ENCODE data around the gene ATXN7L1.
"Not testable (repeated sequence)": the region's sequence is repeated elsewhere in the genome, so short reads cannot be mapped to it uniquely, and the experiment has no call there.

Gene ATXN7L1

DNA sequence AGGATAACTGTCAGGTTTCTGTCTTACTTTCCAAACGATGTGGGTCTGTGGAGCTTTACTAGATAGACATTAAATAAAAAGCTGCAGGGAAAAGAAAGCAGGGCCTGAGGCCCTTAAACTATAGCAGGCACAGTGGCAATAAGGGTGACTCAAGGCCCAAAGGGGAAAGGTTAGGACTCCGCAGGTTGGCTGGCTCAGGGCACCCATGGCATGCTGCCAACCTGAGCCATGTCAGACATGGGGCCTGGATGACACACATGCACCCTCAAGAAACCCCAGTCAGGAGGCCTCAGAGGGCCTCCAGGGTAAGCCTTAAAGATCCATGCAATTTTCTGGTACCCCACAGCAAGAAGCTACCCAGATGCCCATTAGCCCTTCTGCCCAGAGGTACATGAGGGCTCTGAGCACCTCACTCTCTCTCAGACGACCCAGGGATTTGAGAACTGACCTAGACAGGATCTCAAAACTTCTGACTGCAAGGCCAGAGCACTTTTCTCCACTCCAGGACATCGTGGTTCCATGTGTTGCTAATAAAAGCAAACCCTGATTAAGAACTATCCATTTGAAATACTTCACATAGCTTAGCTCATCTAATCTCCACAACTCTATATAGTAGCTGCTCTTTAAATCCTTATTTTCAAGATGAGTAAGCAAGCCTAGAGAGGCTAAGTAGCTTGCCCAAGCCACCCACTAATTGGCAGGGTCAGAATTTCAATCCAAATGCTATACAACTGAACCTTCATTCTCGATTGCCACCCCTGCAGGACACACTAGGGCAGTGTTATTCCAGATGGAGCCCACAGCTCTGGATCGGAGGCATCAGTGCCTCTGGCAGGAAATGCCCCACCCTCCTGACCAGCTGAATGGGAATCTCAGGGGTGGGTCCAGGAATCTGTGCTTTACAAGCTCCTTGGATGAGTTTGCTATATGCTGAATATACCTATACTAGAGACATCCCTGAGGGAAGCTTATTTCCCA, 162.6 kb downstream of the ATXN7L1 start:
- Histone ChIP-seq H3K9ac (ENCODE audit: low read length in 2 of 2) (no peak overlapping the region), H3K9me3 (ENCODE audit: control insufficient read depth in 2 of 2, low read length in 2 of 2) (no peaks in the 10 kb centered on the region), H3K4me1 (ENCODE audit: control insufficient read depth, insufficient read depth, low read length) (peaks cover 6% of the 10 kb centered on the region), H3K27me3 (ENCODE audit: control insufficient read depth in 1 of 2, insufficient read depth in 2 of 2, low read length in 2 of 2) (no peaks in the 10 kb centered on the region), H3K4me3 (ENCODE audit: low read length in 2 of 2) (no peak overlapping the region), H3K27ac (ENCODE audit: low read length) (no peak overlapping the region), H3K36me3 (ENCODE audit: control insufficient read depth in 2 of 2, insufficient read depth in 2 of 2, low read length in 2 of 2) (no peaks in the 10 kb centered on the region)

DNA sequence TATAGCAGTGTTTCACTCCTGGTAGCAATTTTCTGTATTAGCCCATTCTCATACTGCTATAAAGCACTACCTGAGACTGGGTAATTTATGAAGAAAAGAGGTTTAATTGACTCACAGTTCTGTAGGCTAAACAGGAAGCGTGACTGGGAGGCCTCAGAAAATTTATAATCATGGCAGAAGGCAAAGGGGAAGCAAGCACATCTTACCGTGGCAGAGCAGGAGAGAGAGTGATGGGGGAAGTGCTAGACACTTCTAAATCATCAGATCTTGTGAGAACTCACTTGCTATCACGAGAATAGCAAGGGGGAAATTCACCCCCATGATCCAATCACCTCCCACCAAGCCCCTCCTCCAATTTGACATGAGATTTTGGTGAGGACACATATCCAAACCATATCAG, 163.5 kb downstream of the ATXN7L1 start:
- Histone ChIP-seq H3K4me3 (ENCODE audit: low read length in 2 of 2) (no peak overlapping the region), H3K9me3 (ENCODE audit: control insufficient read depth in 2 of 2, low read length in 2 of 2) (no peaks in the 10 kb centered on the region), H3K9ac (ENCODE audit: low read length in 2 of 2) (no peak overlapping the region), H3K27ac (ENCODE audit: low read length) (no peak overlapping the region), H3K36me3 (ENCODE audit: control insufficient read depth in 2 of 2, insufficient read depth in 2 of 2, low read length in 2 of 2) (no peaks in the 10 kb centered on the region), H3K27me3 (ENCODE audit: control insufficient read depth in 1 of 2, insufficient read depth in 2 of 2, low read length in 2 of 2) (no peaks in the 10 kb centered on the region), H3K4me1 (ENCODE audit: control insufficient read depth, insufficient read depth, low read length) (no peaks in the 10 kb centered on the region)

DNA sequence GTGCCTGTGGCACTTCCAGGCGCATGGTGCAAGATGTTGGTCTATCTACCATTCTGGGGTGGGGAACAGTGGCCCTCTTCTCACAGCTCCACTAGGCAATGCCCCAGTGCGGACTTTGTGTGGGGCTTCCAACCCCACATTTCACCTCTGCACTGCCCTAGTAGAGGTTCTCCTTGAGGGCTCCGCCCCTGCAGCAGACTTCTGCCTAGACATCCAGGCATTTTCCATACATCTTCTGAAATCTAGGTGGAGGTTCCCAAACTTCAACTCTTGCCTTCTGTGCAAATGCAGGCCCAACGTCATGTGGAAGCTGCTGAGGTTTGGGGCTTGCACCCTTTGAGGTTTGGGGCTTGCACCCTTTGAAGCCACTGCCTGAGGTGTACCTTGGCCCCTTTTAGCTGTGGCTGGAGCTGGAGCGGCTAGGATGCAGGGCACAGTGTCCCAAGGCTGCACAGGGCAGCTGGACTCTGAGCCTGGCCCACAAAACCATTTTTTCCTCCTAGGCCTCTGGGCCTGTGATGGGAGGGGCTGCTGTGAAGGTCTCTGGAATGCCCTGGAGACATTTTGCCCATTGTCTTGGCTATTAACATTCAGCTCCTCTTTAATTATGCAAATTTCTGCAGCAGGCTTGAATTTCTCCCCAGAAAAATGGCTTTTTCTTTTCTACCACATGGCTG, 164.5 kb downstream of the ATXN7L1 start:
- Histone ChIP-seq H3K27ac (ENCODE audit: low read length) (no peak overlapping the region), H3K9me3 (ENCODE audit: control insufficient read depth in 2 of 2, low read length in 2 of 2) (no peaks in the 10 kb centered on the region), H3K36me3 (ENCODE audit: control insufficient read depth in 2 of 2, insufficient read depth in 2 of 2, low read length in 2 of 2) (peaks cover 0 to 5% of the 10 kb centered on the region in 2 donors), H3K27me3 (ENCODE audit: control insufficient read depth in 1 of 2, insufficient read depth in 2 of 2, low read length in 2 of 2) (no peaks in the 10 kb centered on the region), H3K9ac (ENCODE audit: low read length in 2 of 2) (no peak overlapping the region), H3K4me3 (ENCODE audit: low read length in 2 of 2) (no peak overlapping the region), H3K4me1 (ENCODE audit: control insufficient read depth, insufficient read depth, low read length) (peaks cover 6% of the 10 kb centered on the region)

DNA sequence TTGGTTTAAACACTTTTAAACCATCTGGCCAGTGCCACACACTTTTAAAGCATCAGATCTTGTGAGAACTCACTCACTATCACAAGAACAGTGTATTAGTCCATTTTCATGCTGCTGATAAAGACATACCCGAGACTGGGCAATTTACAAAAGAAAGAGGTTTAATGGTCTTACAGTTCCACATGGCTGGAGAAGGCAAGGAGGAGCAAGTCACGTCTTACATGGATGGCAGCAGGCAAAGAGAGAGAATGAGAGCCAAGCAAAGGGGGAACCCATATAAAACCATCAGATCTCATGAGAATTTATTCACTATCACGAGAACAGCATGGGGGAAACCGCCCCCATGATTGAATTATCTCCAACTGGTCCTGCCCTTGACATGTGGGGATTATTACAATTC, 165.7 kb downstream of the ATXN7L1 start:
- H3K27ac ChIP-seq (ENCODE audit: low read length); H3K4me1 ChIP-seq (ENCODE audit: control insufficient read depth, insufficient read depth, low read length); H3K9me3 ChIP-seq (ENCODE audit: control insufficient read depth in 2 of 2, low read length in 2 of 2); H3K27me3 ChIP-seq (ENCODE audit: control insufficient read depth in 1 of 2, insufficient read depth in 2 of 2, low read length in 2 of 2); H3K9ac ChIP-seq (ENCODE audit: low read length in 2 of 2); H3K4me3 ChIP-seq (ENCODE audit: low read length in 2 of 2); H3K36me3 ChIP-seq (ENCODE audit: control insufficient read depth in 2 of 2, insufficient read depth in 2 of 2, low read length in 2 of 2): not testable (repeated sequence)

DNA sequence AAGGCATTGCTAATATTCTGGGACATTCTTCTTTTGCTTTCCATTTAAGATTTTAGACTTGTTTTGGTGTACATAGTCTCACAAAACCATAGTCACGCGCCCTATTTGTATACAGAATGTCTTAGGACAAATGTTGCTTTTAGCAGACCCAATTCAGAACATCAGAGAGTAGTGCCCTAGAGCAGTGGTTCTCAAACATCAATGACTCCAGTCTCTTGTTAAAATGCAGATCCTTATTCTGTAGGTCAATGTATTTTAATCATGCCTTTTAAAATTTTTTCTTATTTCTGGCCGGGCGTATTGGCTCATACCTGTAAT, 167.7 kb downstream of the ATXN7L1 start:
- H3K27me3 ChIP-seq (ENCODE audit: control insufficient read depth in 1 of 2, insufficient read depth in 2 of 2, low read length in 2 of 2), result no peaks in the 10 kb centered on the region
- H3K4me3 ChIP-seq (ENCODE audit: low read length in 2 of 2), result no peak overlapping the region
- H3K36me3 ChIP-seq (ENCODE audit: control insufficient read depth in 2 of 2, insufficient read depth in 2 of 2, low read length in 2 of 2), result peaks cover 0 to 8% of the 10 kb centered on the region in 2 donors
- no peak overlapping the region for H3K27ac ChIP-seq (ENCODE audit: low read length)
- H3K4me1 ChIP-seq (ENCODE audit: control insufficient read depth, insufficient read depth, low read length), result peaks cover 6% of the 10 kb centered on the region
- no peak overlapping the region for H3K9ac ChIP-seq (ENCODE audit: low read length in 2 of 2)
- H3K9me3 ChIP-seq (ENCODE audit: control insufficient read depth in 2 of 2, low read length in 2 of 2), result no peaks in the 10 kb centered on the region

DNA sequence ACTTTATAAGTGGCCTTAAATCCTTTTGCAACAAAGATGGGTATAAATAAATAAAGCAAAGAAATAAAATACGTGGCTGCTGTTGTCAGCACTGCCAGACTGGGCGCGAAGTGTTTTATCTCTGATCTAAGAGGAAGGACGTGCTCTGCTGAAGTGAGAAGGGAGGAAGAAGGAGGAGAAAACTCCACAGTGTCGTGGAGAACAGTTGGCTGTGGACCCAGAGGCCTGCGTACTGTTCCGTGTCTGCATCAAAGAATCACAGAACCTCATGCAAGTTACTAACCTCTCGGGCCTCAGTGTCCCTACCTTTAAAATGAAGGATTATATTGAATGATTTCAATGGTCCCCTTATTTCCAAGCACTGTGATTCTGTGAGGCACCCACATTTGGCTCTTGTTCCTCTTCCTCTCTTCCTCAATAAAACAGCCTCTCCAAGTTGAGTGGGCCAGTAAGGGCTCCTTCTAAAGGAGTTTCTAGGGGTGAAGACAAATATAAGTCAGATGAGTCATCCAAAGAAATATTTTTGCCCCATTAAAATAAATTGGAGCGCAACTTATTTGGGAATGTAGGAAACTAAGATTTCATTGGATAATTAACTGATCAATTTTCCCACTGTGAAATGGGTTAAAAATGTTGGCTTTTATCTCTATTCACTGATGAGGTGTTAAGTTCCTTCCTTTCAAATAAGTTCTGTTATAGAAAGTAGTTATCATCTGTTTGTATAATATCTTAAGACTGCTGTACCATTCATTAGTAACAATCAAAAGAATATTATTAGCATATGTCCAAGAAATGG, 168.2 kb downstream of the ATXN7L1 start:
- no peak overlapping the region for H3K4me3 ChIP-seq (ENCODE audit: low read length in 2 of 2)
- H3K36me3 ChIP-seq (ENCODE audit: control insufficient read depth in 2 of 2, insufficient read depth in 2 of 2, low read length in 2 of 2), result peaks cover 0 to 8% of the 10 kb centered on the region in 2 donors
- no peak overlapping the region for H3K9ac ChIP-seq (ENCODE audit: low read length in 2 of 2)
- no peaks in the 10 kb centered on the region for H3K27me3 ChIP-seq (ENCODE audit: control insufficient read depth in 1 of 2, insufficient read depth in 2 of 2, low read length in 2 of 2)
- no peak overlapping the region for H3K27ac ChIP-seq (ENCODE audit: low read length)
- peaks cover 6% of the 10 kb centered on the region for H3K4me1 ChIP-seq (ENCODE audit: control insufficient read depth, insufficient read depth, low read length)
- no peaks in the 10 kb centered on the region for H3K9me3 ChIP-seq (ENCODE audit: control insufficient read depth in 2 of 2, low read length in 2 of 2)

DNA sequence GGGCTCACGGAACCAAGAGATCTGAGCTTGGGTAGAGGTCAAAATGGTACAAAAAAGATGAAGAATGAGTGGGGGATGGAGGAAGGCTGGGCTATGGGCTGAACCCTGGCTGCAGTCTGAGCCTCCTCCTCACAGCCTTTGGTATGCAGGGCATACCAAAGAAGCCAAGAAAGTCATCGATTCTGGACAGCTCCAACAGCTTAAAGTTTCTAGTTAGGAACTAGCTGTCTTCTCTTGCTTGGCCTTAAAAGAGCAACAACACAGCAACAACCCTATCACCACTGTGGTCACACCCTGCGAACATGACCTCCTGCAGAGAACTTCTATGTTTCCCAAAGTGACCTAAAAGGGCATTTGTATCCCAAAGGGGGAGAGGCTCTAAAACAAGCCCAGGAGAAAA, 169.0 kb downstream of the ATXN7L1 start:
- Histone ChIP-seq H3K9ac (ENCODE audit: low read length in 2 of 2) (no peak overlapping the region), H3K27me3 (ENCODE audit: control insufficient read depth in 1 of 2, insufficient read depth in 2 of 2, low read length in 2 of 2) (no peaks in the 10 kb centered on the region), H3K4me1 (ENCODE audit: control insufficient read depth, insufficient read depth, low read length) (peaks cover 6% of the 10 kb centered on the region), H3K36me3 (ENCODE audit: control insufficient read depth in 2 of 2, insufficient read depth in 2 of 2, low read length in 2 of 2) (peaks cover 0 to 8% of the 10 kb centered on the region in 2 donors), H3K27ac (ENCODE audit: low read length) (no peak overlapping the region), H3K9me3 (ENCODE audit: control insufficient read depth in 2 of 2, low read length in 2 of 2) (no peaks in the 10 kb centered on the region), H3K4me3 (ENCODE audit: low read length in 2 of 2) (no peak overlapping the region)

DNA sequence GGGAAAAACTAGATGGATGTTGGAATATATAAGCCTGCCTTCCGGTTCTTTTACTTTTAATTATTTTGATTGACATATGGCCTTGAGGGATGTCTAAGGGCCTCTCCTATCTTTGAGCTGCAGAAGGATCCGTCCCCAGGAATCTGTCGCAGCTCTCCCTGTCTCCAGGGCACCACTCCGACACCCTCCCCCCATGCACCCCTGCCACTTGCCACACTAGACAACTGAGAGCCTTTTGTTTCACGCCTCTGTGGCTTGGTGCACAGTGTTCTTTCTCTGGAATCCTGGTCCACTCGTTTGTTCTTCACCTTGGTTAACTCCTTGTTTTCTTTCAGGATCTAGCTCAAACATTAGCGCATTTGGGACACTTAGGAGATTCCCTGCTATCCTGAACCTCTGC, 171.0 kb downstream of the ATXN7L1 start:
- Histone ChIP-seq H3K27me3 (ENCODE audit: control insufficient read depth in 1 of 2, insufficient read depth in 2 of 2, low read length in 2 of 2) (no peaks in the 10 kb centered on the region), H3K4me3 (ENCODE audit: low read length in 2 of 2) (no peak overlapping the region), H3K9ac (ENCODE audit: low read length in 2 of 2) (no peak overlapping the region), H3K36me3 (ENCODE audit: control insufficient read depth in 2 of 2, insufficient read depth in 2 of 2, low read length in 2 of 2) (peaks cover 0 to 8% of the 10 kb centered on the region in 2 donors), H3K27ac (ENCODE audit: low read length) (no peak overlapping the region), H3K4me1 (ENCODE audit: control insufficient read depth, insufficient read depth, low read length) (peaks cover 6% of the 10 kb centered on the region), H3K9me3 (ENCODE audit: control insufficient read depth in 2 of 2, low read length in 2 of 2) (no peaks in the 10 kb centered on the region)

DNA sequence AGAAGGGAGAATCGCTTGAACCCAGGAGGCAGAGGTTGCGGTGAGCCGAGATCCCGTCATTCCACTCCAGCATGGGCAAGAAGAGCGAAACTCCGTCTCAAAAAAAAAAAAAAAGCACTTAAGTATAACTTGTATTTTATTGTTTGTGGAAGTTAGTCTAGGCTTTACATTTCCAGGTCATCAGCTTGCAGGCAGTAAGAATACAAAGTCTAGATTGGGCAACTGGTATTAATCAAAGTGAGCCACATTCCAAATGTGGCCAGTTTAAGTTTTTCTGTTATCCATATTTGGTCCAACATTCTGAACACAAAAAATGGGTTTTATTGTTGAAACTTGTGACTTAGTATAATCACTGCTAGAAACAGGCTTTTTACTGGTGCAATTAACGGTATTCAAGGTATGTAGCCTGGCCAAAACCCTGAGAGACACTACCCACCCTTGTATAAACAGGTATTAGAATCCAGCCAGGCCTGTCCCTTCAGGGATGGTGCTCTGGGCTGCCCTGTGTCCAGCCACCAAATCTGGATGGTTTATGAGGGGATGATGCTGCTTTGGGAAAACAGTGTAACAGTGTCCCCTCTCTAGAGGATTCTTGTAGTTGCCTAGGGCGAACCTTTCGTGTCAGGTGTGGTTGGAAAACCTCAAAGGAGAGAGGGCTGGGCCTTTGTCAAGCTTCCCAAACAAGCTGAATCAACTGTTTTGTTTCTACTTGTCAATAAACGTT, 173.0 kb downstream of the ATXN7L1 start:
- Histone ChIP-seq H3K9me3 (ENCODE audit: control insufficient read depth in 2 of 2, low read length in 2 of 2) (no peaks in the 10 kb centered on the region), H3K27me3 (ENCODE audit: control insufficient read depth in 1 of 2, insufficient read depth in 2 of 2, low read length in 2 of 2) (no peaks in the 10 kb centered on the region), H3K36me3 (ENCODE audit: control insufficient read depth in 2 of 2, insufficient read depth in 2 of 2, low read length in 2 of 2) (peaks cover 0 to 8% of the 10 kb centered on the region in 2 donors), H3K9ac (ENCODE audit: low read length in 2 of 2) (no peak overlapping the region), H3K4me1 (ENCODE audit: control insufficient read depth, insufficient read depth, low read length) (peaks cover 6% of the 10 kb centered on the region), H3K4me3 (ENCODE audit: low read length in 2 of 2) (no peak overlapping the region), H3K27ac (ENCODE audit: low read length) (no peak overlapping the region)

DNA sequence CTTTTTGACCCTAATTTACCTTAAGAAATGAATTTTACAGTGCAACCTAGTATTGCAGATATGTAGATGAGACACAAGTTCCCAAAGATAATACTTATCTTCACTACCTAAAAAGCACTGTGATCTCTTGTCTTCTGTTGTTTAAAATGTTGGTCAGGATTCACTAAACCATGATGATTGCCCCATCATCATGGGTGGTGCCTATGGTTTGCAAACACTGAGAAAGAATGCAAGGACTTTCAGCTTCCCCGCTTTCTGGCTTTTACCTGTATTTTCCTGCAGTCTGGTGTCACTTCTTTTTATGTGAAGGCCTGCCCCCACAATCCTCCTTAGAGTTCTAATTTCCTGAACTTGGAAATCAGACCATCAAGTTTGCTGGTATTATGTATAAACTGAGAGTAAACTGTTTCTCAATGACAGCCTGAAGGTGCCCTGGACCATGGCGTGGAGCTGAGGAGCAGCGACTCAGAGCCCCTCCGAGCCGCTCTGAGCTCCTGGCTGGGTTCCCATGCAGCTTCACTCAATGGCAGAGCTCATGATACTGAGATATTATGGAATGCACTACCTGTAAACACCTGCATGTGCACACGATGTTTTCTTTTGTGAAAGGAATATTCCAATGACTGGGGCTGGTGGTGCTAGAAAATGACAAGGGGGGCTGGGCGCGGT, 176.7 kb downstream of the ATXN7L1 start:
- Histone ChIP-seq H3K27me3 (ENCODE audit: control insufficient read depth in 1 of 2, insufficient read depth in 2 of 2, low read length in 2 of 2) (no peaks in the 10 kb centered on the region), H3K9ac (ENCODE audit: low read length in 2 of 2) (no peak overlapping the region), H3K4me1 (ENCODE audit: control insufficient read depth, insufficient read depth, low read length) (no peaks in the 10 kb centered on the region), H3K27ac (ENCODE audit: low read length) (no peak overlapping the region), H3K36me3 (ENCODE audit: control insufficient read depth in 2 of 2, insufficient read depth in 2 of 2, low read length in 2 of 2) (peaks cover 0 to 3% of the 10 kb centered on the region in 2 donors), H3K4me3 (ENCODE audit: low read length in 2 of 2) (no peak overlapping the region), H3K9me3 (ENCODE audit: control insufficient read depth in 2 of 2, low read length in 2 of 2) (no peaks in the 10 kb centered on the region)

All from stomach smooth muscle (tissue), 2 donors.